ENCODE results near the gene PMS2.
"Not testable (repeated sequence)": the region's sequence is repeated elsewhere in the genome, so short reads cannot be mapped to it uniquely, and the experiment has no call there.

PMS2 gene

DNA sequence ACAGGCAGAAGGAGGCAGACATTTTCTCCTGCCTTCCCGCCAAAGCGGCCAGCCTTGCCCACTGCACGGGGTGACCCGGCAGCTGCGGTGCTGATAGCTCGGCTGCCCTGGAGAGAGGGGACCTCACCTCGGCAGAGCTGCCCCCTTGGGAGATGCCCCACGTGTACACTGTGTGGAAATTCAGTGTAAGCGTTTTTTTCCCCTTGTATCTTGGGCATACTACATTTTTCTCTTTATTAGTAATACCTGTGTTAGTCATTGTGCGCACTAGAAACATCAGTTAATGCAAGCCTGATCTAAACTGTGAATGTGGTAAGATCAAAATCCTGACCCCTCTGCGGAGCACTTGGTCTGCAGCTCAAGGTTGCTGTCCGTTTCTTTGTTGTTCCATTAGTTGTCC lies 84.2 kb downstream of the PMS2 start:
- FAIRE-seq; DNase-seq (ENCODE audit: insufficient read length): not testable (repeated sequence)

DNA sequence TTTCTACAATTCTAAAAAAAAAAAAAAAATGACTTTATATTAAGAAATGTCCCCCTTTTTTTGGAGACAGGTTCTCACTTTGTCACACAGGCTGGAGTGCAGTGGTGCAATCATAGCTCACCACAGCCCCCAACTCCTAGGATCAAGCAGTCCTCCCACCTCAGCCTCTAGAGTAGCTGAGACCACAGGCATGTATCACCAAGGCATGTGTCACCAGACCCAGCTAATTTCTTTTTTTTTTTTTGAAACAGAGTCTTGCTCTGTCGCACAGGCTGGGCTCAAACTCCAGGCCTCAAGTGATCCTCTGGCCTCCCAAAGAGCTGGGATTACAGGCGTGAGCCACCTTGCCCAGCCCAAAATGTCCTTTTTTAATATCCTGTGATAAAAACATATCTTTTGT lies 84.7 kb downstream of the PMS2 start:
- not testable (repeated sequence) for DNase-seq (ENCODE audit: insufficient read length); FAIRE-seq
